H1 (cell line): ENCODE measurements around the gene C17orf113.

Source experiments
- CBX8 ChIP-seq: fragments of 300-800, 300-1000 bp; sonication (generic); IDR thresholded peaks from 2 replicates; pipeline ENCODE4 v1.7.1; 2016; ENCODE audit warnings: low read depth, low read length, borderline replicate concordance
- CHD2 ChIP-seq: IDR thresholded peaks from 2 replicates; pipeline ENCODE4 v1.6.1; 2012; ENCODE audit warnings: low read length, improper control_type of control experiment
- CTCF ChIP-seq, 3 experiments: IDR thresholded peaks; 1 replicate in 2 of 3; 2 replicates in 1 of 3; pipeline versions ENCODE4 v1.5.1 to v1.6.1; 2011; ENCODE audit warnings: low read length in 3 of 3, mild to moderate bottlenecking in 3 of 3, inconsistent platforms in 2 of 3, low read depth in 1 of 3, moderate library complexity in 1 of 3; ENCODE audit not compliant: insufficient read depth in 1 of 3; ENCODE audit errors: control extremely low read depth in 1 of 3
- E2F6 ChIP-seq: IDR thresholded peaks from 2 replicates; pipeline ENCODE4 v1.6.1; 2012; ENCODE audit warnings: inconsistent platforms
- EGR1 ChIP-seq: IDR thresholded peaks from 2 replicates; pipeline ENCODE4 v1.6.1; 2011; ENCODE audit warnings: low read depth, low read length, borderline replicate concordance
- EZH2 ChIP-seq: fragments of 200-600 bp; sonication (generic); IDR thresholded peaks from 2 replicates; pipeline ENCODE4 v1.7.1; 2012; ENCODE audit warnings: low read depth, mild to moderate bottlenecking, moderate library complexity, low read length, inconsistent platforms; ENCODE audit not compliant: severe bottlenecking
- KDM1A ChIP-seq: fragments of 200-600, 300-600 bp; sonication (generic); IDR thresholded peaks from 2 replicates; pipeline ENCODE4 v1.7.1; 2016; ENCODE audit warnings: mild to moderate bottlenecking, low read length, borderline replicate concordance
- MAX ChIP-seq: IDR thresholded peaks from 2 replicates; pipeline ENCODE4 v1.6.1; 2012; ENCODE audit warnings: inconsistent platforms
- POLR2AphosphoS5 ChIP-seq: IDR thresholded peaks from 2 replicates; pipeline ENCODE4 v1.6.1; 2011; ENCODE audit warnings: low read depth, low read length
- RFX5 ChIP-seq: IDR thresholded peaks from 2 replicates; pipeline ENCODE4 v1.6.1; 2011; ENCODE audit warnings: low read depth, low read length, improper control_type of control experiment, borderline replicate concordance
- SP4 ChIP-seq: IDR thresholded peaks from 2 replicates; pipeline ENCODE4 v1.6.1; 2012; ENCODE audit warnings: low read length, inconsistent platforms
- SUZ12 ChIP-seq: fragments of 200-600 bp; sonication (generic); IDR thresholded peaks from 2 replicates; pipeline ENCODE4 v1.6.1; 2012; ENCODE audit warnings: mild to moderate bottlenecking, inconsistent platforms, low read length, moderate library complexity, mixed read lengths
- TEAD4 ChIP-seq: IDR thresholded peaks from 2 replicates; pipeline ENCODE4 v1.6.1; 2012; ENCODE audit warnings: low read depth, low read length, inconsistent platforms, mixed read lengths
- ZNF274 ChIP-seq: IDR thresholded peaks from 2 replicates; pipeline ENCODE4 v1.7.0; 2012; ENCODE audit warnings: low read length, borderline replicate concordance; ENCODE audit errors: extremely low read depth

DNA sequence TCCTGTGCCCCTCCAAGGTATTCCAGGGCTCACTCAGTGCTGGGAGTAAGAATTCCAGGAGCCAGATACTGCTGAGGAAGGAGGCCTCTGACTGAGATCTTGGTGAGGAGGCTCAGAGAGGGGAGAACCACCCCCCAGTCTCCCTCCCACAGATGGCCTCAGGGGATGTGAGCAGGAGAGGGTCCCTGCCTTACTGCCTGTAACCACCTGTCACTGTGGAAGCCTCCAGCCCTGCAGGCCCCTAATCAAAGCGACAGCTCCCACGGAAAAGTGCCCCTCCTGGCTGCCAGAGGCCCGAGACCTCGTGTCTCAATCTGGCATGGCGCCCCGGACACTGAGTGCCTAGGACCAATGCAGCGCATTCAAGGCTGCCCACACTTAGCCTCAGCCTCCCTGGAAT lies 7.7 kb upstream of the C17orf113 start:
- TF ChIP-seq RFX5 = no peak
- no peak for TF ChIP-seq MAX
- TF ChIP-seq TEAD4 = no peak
- no peak for TF ChIP-seq CTCF (IDR thresholded peaks at IDR 0.05; ENCODE audit: control extremely low read depth in 1 of 3, insufficient read depth in 1 of 3, low read depth in 1 of 3, low read length in 3 of 3)
- TF ChIP-seq CHD2 = no peak
- TF ChIP-seq KDM1A = no peak
- no peak for TF ChIP-seq EGR1
- TF ChIP-seq CBX8 = no peak
- TF ChIP-seq POLR2AphosphoS5 = no peak
- TF ChIP-seq ZNF274 = no peak
- no peak for TF ChIP-seq SP4
- no peak for TF ChIP-seq EZH2
- no peak for TF ChIP-seq SUZ12
- TF ChIP-seq E2F6 = no peak
